Thyroid gland (tissue), 4 donors: ENCODE data around the gene KLRC1. TPM values are rescaled to one million over a fixed set of nuclear protein-coding genes. Genes with fewer than 3 reads are reported as not detected.
"Not testable (repeated sequence)": the region's sequence is repeated elsewhere in the genome, so short reads cannot be mapped to it uniquely, and the experiment has no call there.

Experiments used
- DNase-seq, 2 donors: peaks; one replicate each; pipeline ENCODE4 v3.0.0-alpha.2; 2019
- H3K27ac ChIP-seq, 3 donors: fragments of 200-600 bp; sonication (generic); 1 replicate in 2 of 3; 2 replicates in 1 of 3; pipeline ENCODE4 v1.5.1; 2016 to 2019; ENCODE audit warnings: mild to moderate bottlenecking in 1 of 3, moderate library complexity in 1 of 3
- H3K27me3 ChIP-seq: fragments of 200-600 bp; sonication (generic); one replicate; pipeline ENCODE4 v1.5.1; 2019
- H3K36me3 ChIP-seq, 2 donors: fragments of 200-600 bp; sonication (generic); one replicate each; pipeline ENCODE4 v1.5.1; 2016 to 2019
- H3K4me1 ChIP-seq, 2 donors: fragments of 200-600 bp; sonication (generic); one replicate each; pipeline ENCODE4 v1.5.1; 2017 to 2019
- H3K4me3 ChIP-seq, 3 donors: fragments of 200-600 bp; sonication (generic); replicated peaks in 1 of 3; 1 replicate in 2 of 3; 2 replicates in 1 of 3; pipeline ENCODE4 v1.5.1; 2016; ENCODE audit warnings: mild to moderate bottlenecking in 1 of 3
- H3K9me3 ChIP-seq: fragments of 200-600 bp; sonication (generic); one replicate; pipeline ENCODE4 v1.5.1; 2017
- POLR2A ChIP-seq, 2 donors: fragments of 450-650 bp; IDR thresholded peaks; one replicate each; pipeline ENCODE4 v1.6.1; 2017; ENCODE audit warnings: antibody characterized with exemption in 2 of 2, mild to moderate bottlenecking in 2 of 2, moderate library complexity in 1 of 2
- WGBS, 2 donors: methylation state at CpG; one replicate each; pipeline ENCODE4 v1.1.5; 2017; 5-methylcytosine and 5-hydroxymethylcytosine counted together
- intact Hi-C: fragments of 100-400 bp; cut with DNase I; formaldehyde crosslinking; loops from one replicate; pipeline ENCODE4 v1.15.1; 2023
- total RNA-seq, 4 donors: library from RNA; depleted of rRNA; stranded (reverse); fragments of >200 nt; gene quantifications; one replicate each; pipeline ENCODE4 v1.2.3, GENCODE V29; 2016
- TF ChIP-seq, protein P1 (sequence below), 6 experiments: fragments of 200-600 bp in 3 of 6; fragments of 450-650 bp in 3 of 6; sonication (generic) in 3 of 6; IDR thresholded peaks; one replicate each; pipeline ENCODE4 v1.5.1; 2016 to 2019; ENCODE audit warnings: antibody characterized with exemption in 6 of 6, mild to moderate bottlenecking in 2 of 6, inconsistent platforms in 1 of 6, moderate library complexity in 1 of 6

KLRC1 gene
- total RNA-seq, 4 donors from 2014 or later: 0.67 to 3.0 (median 1.7) TPM

DNA sequence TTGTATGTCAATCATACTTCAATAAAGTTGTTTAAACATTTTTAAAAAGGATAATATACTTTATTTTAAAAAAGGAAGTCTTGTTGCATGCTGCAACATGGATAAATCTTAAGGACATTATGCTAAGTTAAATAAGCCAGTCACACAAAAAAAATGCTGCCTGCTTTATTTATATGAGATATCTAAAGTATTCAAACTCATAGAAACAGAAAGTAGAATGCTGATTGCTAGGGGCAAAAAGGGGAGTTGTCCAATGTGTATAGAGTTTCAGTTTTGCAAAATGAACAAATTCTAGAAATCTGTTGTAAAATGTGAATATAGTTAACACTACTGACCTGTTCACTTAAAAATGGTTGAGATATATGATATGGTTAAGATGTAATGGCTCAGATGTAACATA, 52.3 kb downstream of the KLRC1 start:
- H3K27me3 ChIP-seq: no peaks in the 10 kb centered on the region
- no peak overlapping the region for H3K4me3 ChIP-seq
- no peaks in the 10 kb centered on the region for H3K36me3 ChIP-seq
- no peaks in the 10 kb centered on the region for H3K4me1 ChIP-seq
- intact Hi-C loops: no loop called here
- TF ChIP-seq, protein P1, sequence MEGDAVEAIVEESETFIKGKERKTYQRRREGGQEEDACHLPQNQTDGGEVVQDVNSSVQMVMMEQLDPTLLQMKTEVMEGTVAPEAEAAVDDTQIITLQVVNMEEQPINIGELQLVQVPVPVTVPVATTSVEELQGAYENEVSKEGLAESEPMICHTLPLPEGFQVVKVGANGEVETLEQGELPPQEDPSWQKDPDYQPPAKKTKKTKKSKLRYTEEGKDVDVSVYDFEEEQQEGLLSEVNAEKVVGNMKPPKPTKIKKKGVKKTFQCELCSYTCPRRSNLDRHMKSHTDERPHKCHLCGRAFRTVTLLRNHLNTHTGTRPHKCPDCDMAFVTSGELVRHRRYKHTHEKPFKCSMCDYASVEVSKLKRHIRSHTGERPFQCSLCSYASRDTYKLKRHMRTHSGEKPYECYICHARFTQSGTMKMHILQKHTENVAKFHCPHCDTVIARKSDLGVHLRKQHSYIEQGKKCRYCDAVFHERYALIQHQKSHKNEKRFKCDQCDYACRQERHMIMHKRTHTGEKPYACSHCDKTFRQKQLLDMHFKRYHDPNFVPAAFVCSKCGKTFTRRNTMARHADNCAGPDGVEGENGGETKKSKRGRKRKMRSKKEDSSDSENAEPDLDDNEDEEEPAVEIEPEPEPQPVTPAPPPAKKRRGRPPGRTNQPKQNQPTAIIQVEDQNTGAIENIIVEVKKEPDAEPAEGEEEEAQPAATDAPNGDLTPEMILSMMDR (IDR thresholded peaks at IDR 0.05): no peak
- TF ChIP-seq POLR2A (IDR thresholded peaks at IDR 0.05): no peak
- H3K27ac ChIP-seq: no peak overlapping the region
- H3K9me3 ChIP-seq: no peaks in the 10 kb centered on the region
- no peak for DNase-seq

- no peaks in the 10 kb centered on the region for H3K9me3 ChIP-seq
- no peak for TF ChIP-seq POLR2A (IDR thresholded peaks at IDR 0.05)
- TF ChIP-seq, protein P1 (IDR thresholded peaks at IDR 0.05): no peak
- WGBS, 2 donors: 78 to 79% methylated on average over 2 of the region's 2 CpGs
- intact Hi-C loops: no loop called here
- DNase-seq: no peak
- H3K4me3 ChIP-seq: no peak overlapping the region
- no peaks in the 10 kb centered on the region for H3K36me3 ChIP-seq
- no peaks in the 10 kb centered on the region for H3K27me3 ChIP-seq
- H3K4me1 ChIP-seq: no peaks in the 10 kb centered on the region
- no peak overlapping the region for H3K27ac ChIP-seq
Measured at GRCh38 chr12:10398168-10398567, 55.0 kb downstream of the KLRC1 start.

DNA sequence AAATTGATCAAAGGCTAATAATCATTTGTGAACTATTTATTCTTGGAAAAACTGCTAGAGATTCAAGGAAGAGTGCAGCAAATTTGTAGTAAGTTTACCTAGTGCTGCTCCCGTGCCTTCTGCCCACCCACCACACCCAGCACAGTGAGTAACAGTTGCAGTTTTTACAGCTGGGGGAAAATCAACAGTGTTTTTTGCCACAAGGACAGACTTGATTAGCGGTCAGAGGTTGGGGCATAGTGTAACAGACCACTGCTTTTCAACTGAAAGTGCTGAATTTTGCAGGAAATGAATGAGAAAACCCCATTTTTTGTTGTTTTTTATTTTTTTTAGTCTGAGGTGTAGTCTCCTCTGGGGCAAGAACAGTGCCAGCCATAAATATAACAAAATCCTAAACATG, 55.9 kb downstream of the KLRC1 start:
- TF ChIP-seq POLR2A (IDR thresholded peaks at IDR 0.05): no peak
- TF ChIP-seq, protein P1 (IDR thresholded peaks at IDR 0.05): no peak
- intact Hi-C loops: no loop called here
- Histone ChIP-seq H3K9me3 (no peaks in the 10 kb centered on the region), H3K4me1 (no peaks in the 10 kb centered on the region), H3K36me3 (no peaks in the 10 kb centered on the region), H3K4me3 (no peak overlapping the region), H3K27me3 (no peaks in the 10 kb centered on the region), H3K27ac (no peak overlapping the region)
- no peak for DNase-seq
- WGBS, 2 donors: 48 to 57% methylated on average over 2 of the region's 2 CpGs

DNA sequence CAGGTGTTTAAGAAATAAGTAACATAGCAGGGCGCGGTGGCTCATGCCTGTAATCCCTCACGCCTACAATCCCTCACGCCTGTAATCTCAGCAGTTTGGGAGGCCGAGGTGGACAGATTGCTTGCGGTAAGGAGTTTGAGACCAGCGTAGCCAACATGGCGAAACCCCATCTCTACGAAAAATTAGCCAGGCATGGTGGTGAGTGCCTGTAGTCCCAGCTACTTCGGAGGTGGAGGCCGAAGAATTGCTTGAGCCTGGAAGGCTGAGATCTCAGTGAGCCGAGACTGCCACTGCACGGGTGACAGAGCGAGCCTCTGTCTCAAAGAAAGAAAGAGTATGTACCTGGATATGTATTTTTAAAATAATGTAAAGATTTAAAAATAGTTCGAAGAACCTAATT, 57.0 kb downstream of the KLRC1 start:
- H3K36me3 ChIP-seq, H3K4me1 ChIP-seq, DNase-seq, H3K4me3 ChIP-seq, H3K9me3 ChIP-seq, intact Hi-C loops, H3K27me3 ChIP-seq, H3K27ac ChIP-seq: not testable (repeated sequence)
- WGBS, 2 donors: 86% methylated on average over 15 of the region's 15 CpGs

Other genes starting within 250 kb of the KLRC1 start
- gene GABARAPL1, start 240.5 kb downstream of the KLRC1 start, total RNA-seq: 100 to 1,000 TPM; 115 to 216 (median 148) TPM
- 1 to 10 TPM; 1.1 to 3.8 (median 2.5) TPM for gene KLRD1, start 145.5 kb downstream of the KLRC1 start, total RNA-seq
- 1 to 10 TPM; 1.1 to 6.4 (median 3.8) TPM for gene KLRK1, start 63.3 kb downstream of the KLRC1 start, total RNA-seq
- gene KLRC4, start 43.6 kb downstream of the KLRC1 start, total RNA-seq: 1 to 10 TPM in 1 of 4 donors, not detected in 3; 2.4 TPM
- not detected for gene KLRC3, start 32.8 kb downstream of the KLRC1 start, total RNA-seq
- under 1 TPM in 3 of 4 donors, not detected in 1; 0.33 to 0.98 (median 0.54) TPM for gene KLRC2, start 17.4 kb downstream of the KLRC1 start, total RNA-seq
- gene EIF2S3B, start 52.5 kb upstream of the KLRC1 start, total RNA-seq: 1 to 10 TPM in 2 of 4 donors, under 1 TPM in 1, not detected in 1; 0.45 to 2.0 (median 1.0) TPM
- gene MAGOHB, start 160.2 kb upstream of the KLRC1 start, total RNA-seq: 10 to 100 TPM; 13.1 to 17.4 (median 14.5) TPM
- under 1 TPM in 1 of 4 donors, not detected in 3; 0.40 TPM for gene STYK1, start 220.7 kb upstream of the KLRC1 start, total RNA-seq